CD4-positive, alpha-beta T cell treated with Interleukin-2 at 100 ng/mL for 4 hours (primary cell): ENCODE results near the gene VEGFC.

ENCODE experiments used
- DNase-seq: peaks from one replicate; pipeline ENCODE4 v3.0.0-alpha.2; 2020; ENCODE audit warnings: low spot score

VEGFC gene

GRCh38 chr4:176761872-176762271 lies 30.9 kb downstream of the VEGFC start:
- no peak for DNase-seq

GRCh38 chr4:176760471-176760870 lies 32.3 kb downstream of the VEGFC start:
- no peak for DNase-seq

GRCh38 chr4:176758731-176759130 lies 34.0 kb downstream of the VEGFC start:
- DNase-seq = no peak

- no peak for DNase-seq
Observed at GRCh38 chr4:176758323-176758722, 34.4 kb downstream of the VEGFC start.

GRCh38 chr4:176755613-176756012 lies 37.1 kb downstream of the VEGFC start:
- no peak for DNase-seq

- DNase-seq = no peak
Observed at GRCh38 chr4:176755001-176755400, 37.7 kb downstream of the VEGFC start.

GRCh38 chr4:176753049-176753448 lies 39.7 kb downstream of the VEGFC start:
- DNase-seq = no peak

- no peak for DNase-seq
Observed at GRCh38 chr4:176752191-176752749, 40.5 kb downstream of the VEGFC start.

GRCh38 chr4:176751061-176751460 lies 41.7 kb downstream of the VEGFC start:
- DNase-seq = no peak

GRCh38 chr4:176746846-176747245 lies 45.9 kb downstream of the VEGFC start:
- DNase-seq = no peak

GRCh38 chr4:176745902-176746301 lies 46.8 kb downstream of the VEGFC start:
- no peak for DNase-seq

- DNase-seq = no peak
Observed at GRCh38 chr4:176744091-176744490, 48.6 kb downstream of the VEGFC start.

GRCh38 chr4:176742211-176742610 lies 50.5 kb downstream of the VEGFC start:
- no peak for DNase-seq

GRCh38 chr4:176741253-176741652 lies 51.5 kb downstream of the VEGFC start:
- no peak for DNase-seq

GRCh38 chr4:176735300-176735699 lies 57.4 kb downstream of the VEGFC start:
- DNase-seq = no peak

GRCh38 chr4:176734461-176734860 lies 58.3 kb downstream of the VEGFC start:
- no peak for DNase-seq

GRCh38 chr4:176729489-176729888 lies 63.2 kb downstream of the VEGFC start:
- no peak for DNase-seq

- no peak for DNase-seq
Observed at GRCh38 chr4:176726803-176727202, 65.9 kb downstream of the VEGFC start.

- no peak for DNase-seq
Observed at GRCh38 chr4:176721459-176721858, 71.3 kb downstream of the VEGFC start.

GRCh38 chr4:176718881-176719280 lies 73.8 kb downstream of the VEGFC start:
- DNase-seq = no peak

GRCh38 chr4:176717237-176717636 lies 75.5 kb downstream of the VEGFC start:
- no peak for DNase-seq

- no peak for DNase-seq
Observed at GRCh38 chr4:176709417-176709816, 83.3 kb downstream of the VEGFC start.

- no peak for DNase-seq
Observed at GRCh38 chr4:176708771-176709311, 83.9 kb downstream of the VEGFC start.

- no peak for DNase-seq
Observed at GRCh38 chr4:176690716-176691115, 102.0 kb downstream of the VEGFC start.
